ENCODE results near the gene ADAMTS2. TPM values are rescaled to one million over a fixed set of nuclear protein-coding genes. Genes with fewer than 3 reads are reported as not detected.

Gene ADAMTS2
- total RNA-seq, 1 experiment from 2014 or later = 3.9 TPM

DNA sequence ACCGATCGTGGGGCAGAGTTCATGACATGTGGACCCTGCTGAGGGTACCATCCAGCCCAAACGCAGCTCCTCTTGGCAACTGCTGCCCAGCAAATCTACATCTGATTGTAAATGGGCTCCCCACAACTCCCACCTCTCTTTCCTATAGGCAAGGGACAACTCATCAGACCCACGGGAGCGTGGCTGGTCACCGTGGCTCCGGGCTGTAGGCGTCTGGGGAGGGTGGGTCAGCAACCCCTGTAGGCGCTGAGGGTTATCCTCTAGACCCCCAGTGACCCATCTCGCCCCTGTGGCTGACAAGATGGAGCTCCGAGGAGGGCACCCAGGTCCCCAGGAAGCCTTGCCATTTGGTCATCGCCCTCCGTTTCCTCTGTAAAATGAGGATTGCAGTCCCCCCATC, 162.7 kb downstream of the ADAMTS2 start:
- no peaks in the 10 kb centered on the region for H3K4me1 ChIP-seq (ENCODE audit: control insufficient read depth in 1 of 2, insufficient read depth in 2 of 2, low read length in 2 of 2)
- intact Hi-C loops (cut with micrococcal nuclease) = no loop called here
- H3K9me2 ChIP-seq (ENCODE audit: insufficient read depth) = no peaks in the 10 kb centered on the region
- H2AFZ ChIP-seq (ENCODE audit: low read depth, low read length, poor library complexity, severe bottlenecking) = no peak overlapping the region
- ChIA-PET RAD21 (ENCODE audit: low non-redundant PET in 1 of 2, low total read pairs in 2 of 2, uncharacterized antibody in 2 of 2, unreplicated experiment in 2 of 2) (no interaction called here), POLR2A (no interaction called here), CTCF (no interaction called here)
- H3K9ac ChIP-seq (ENCODE audit: low read length) = no peak overlapping the region
- H3K36me3 ChIP-seq (ENCODE audit: control insufficient read depth in 1 of 2, insufficient read depth in 2 of 2, low read length in 2 of 2) = no peaks in the 10 kb centered on the region
- no peak for DNase-seq (ENCODE audit: low read depth, low spot score)
- no TSS peak for BruUV-seq (replicated peaks)
- no peak overlapping the region for H3K4me2 ChIP-seq (ENCODE audit: low read length)
- no peak for ATAC-seq
- no peak overlapping the region for H3K4me3 ChIP-seq (replicated peaks in 1 of 2; ENCODE audit: low read depth in 1 of 2, low read length in 2 of 2)
- H3K27ac ChIP-seq (ENCODE audit: low read depth, low read length) = no peak overlapping the region
- no peaks in the 10 kb centered on the region for H3K9me3 ChIP-seq (ENCODE audit: control insufficient read depth in 1 of 2, insufficient read depth in 1 of 2, low read depth in 1 of 2, low read length in 2 of 2)
- H4K20me1 ChIP-seq (ENCODE audit: insufficient read depth) = no peaks in the 10 kb centered on the region
- TF ChIP-seq RAD21 (IDR thresholded peaks at IDR 0.05; ENCODE audit: low read depth) (no peak), SIN3A (IDR thresholded peaks at IDR 0.05; ENCODE audit: low read depth) (no peak)
- H3K27me3 ChIP-seq (ENCODE audit: insufficient read depth, low read length) = no peaks in the 10 kb centered on the region
- no peaks in the 10 kb centered on the region for H3K79me2 ChIP-seq (ENCODE audit: insufficient read depth, low read length)

DNA sequence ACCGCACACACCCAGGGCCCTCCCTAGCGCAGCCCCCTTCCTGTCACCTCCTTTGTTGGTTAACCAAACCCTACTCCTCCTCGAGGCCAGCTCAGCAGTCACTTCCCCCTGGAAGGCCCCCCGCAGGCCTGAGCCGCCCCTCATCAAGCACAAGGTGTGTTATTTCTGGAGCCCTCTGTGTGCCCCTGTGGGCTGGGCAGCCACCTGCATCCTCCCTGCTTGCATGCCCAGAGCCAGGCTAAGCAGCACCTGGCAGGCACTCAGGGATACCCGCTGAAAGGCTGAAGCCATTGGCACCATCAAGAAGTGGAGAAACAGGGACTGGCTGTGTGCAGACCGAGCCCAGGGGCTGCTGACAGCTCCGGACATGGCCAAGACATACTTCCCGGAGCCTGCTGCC, 163.3 kb downstream of the ADAMTS2 start:
- intact Hi-C loops (cut with micrococcal nuclease) = no loop called here
- Histone ChIP-seq H3K9me3 (ENCODE audit: control insufficient read depth in 1 of 2, insufficient read depth in 1 of 2, low read depth in 1 of 2, low read length in 2 of 2) (no peaks in the 10 kb centered on the region), H2AFZ (ENCODE audit: low read depth, low read length, poor library complexity, severe bottlenecking) (no peak overlapping the region), H3K9ac (ENCODE audit: low read length) (no peak overlapping the region), H3K4me1 (ENCODE audit: control insufficient read depth in 1 of 2, insufficient read depth in 2 of 2, low read length in 2 of 2) (no peaks in the 10 kb centered on the region), H3K4me2 (ENCODE audit: low read length) (no peak overlapping the region), H3K79me2 (ENCODE audit: insufficient read depth, low read length) (no peaks in the 10 kb centered on the region), H3K27ac (ENCODE audit: low read depth, low read length) (no peak overlapping the region), H3K4me3 (replicated peaks in 1 of 2; ENCODE audit: low read depth in 1 of 2, low read length in 2 of 2) (no peak overlapping the region), H3K9me2 (ENCODE audit: insufficient read depth) (no peaks in the 10 kb centered on the region), H4K20me1 (ENCODE audit: insufficient read depth) (no peaks in the 10 kb centered on the region), H3K36me3 (ENCODE audit: control insufficient read depth in 1 of 2, insufficient read depth in 2 of 2, low read length in 2 of 2) (no peaks in the 10 kb centered on the region), H3K27me3 (ENCODE audit: insufficient read depth, low read length) (no peaks in the 10 kb centered on the region)
- BruUV-seq (replicated peaks) = no TSS peak
- TF ChIP-seq EGR1 (IDR thresholded peaks at IDR 0.05; ENCODE audit: low read depth) (no peak), JUND (IDR thresholded peaks at IDR 0.05) (no peak)
- ChIA-PET POLR2A (no interaction called here), CTCF (no interaction called here), RAD21 (ENCODE audit: low non-redundant PET in 1 of 2, low total read pairs in 2 of 2, uncharacterized antibody in 2 of 2, unreplicated experiment in 2 of 2) (no interaction called here)
- DNase-seq (ENCODE audit: low read depth, low spot score) (no peak), ATAC-seq (no peak)

All from HCT116 (cell line).